ENCODE data around the gene WDHD1.

WDHD1 gene

DNA sequence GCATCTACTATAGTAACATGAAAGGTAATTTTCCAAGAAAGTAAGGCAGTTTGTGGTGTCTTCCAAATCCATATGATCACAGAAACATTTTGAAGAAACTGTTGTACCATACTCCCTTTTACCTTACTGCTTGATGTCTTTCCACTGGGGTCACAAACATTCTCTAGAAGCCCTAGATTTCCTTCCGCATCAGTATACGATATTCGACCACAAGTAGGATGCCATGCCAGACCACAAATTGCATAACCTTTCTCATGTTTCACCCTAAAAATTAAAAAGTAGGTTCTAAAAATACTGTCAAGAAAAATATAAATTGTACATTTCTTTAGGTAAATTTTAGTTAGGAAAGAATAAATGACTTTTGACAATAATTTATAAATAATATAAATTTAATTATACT lies 26.5 kb downstream of the WDHD1 start:
- H3K4me3 ChIP-seq (ENCODE audit: low read depth, low read length) = no peak overlapping the region
- no peak for DNase-seq
- H3K27me3 ChIP-seq (ENCODE audit: insufficient read depth, low read depth, severe bottlenecking) = no peaks in the 10 kb centered on the region
- no peak overlapping the region for H3K27ac ChIP-seq
- TF ChIP-seq, protein P1, sequence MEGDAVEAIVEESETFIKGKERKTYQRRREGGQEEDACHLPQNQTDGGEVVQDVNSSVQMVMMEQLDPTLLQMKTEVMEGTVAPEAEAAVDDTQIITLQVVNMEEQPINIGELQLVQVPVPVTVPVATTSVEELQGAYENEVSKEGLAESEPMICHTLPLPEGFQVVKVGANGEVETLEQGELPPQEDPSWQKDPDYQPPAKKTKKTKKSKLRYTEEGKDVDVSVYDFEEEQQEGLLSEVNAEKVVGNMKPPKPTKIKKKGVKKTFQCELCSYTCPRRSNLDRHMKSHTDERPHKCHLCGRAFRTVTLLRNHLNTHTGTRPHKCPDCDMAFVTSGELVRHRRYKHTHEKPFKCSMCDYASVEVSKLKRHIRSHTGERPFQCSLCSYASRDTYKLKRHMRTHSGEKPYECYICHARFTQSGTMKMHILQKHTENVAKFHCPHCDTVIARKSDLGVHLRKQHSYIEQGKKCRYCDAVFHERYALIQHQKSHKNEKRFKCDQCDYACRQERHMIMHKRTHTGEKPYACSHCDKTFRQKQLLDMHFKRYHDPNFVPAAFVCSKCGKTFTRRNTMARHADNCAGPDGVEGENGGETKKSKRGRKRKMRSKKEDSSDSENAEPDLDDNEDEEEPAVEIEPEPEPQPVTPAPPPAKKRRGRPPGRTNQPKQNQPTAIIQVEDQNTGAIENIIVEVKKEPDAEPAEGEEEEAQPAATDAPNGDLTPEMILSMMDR (IDR thresholded peaks at IDR 0.05; ENCODE audit: low read depth, low read length) = no peak
- H3K9me3 ChIP-seq (ENCODE audit: severe bottlenecking) = no peaks in the 10 kb centered on the region
- H3K36me3 ChIP-seq = peaks cover 59% of the 10 kb centered on the region

DNA sequence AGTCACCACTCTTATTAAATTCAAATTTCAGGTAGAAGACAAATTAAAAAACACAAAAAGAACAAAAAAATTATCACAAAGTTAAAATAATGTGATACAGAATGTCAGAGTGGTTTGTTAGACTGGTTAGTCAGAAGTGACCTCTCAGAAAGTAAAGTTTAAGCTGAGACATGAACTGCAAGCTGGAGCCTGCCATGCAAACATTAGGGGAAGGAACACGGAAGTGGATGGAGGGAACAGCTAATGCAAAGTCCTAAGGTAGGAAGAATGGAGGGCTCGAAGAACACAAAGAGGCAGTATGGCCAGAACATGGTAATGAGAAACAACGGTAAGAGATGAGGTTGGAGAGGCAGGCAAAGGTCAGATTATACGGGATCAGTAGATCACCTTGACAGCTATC lies 41.7 kb downstream of the WDHD1 start:
- H3K9me3 ChIP-seq (ENCODE audit: severe bottlenecking) = no peaks in the 10 kb centered on the region
- H3K36me3 ChIP-seq = peaks cover 76% of the 10 kb centered on the region
- no peak overlapping the region for H3K4me3 ChIP-seq (ENCODE audit: low read depth, low read length)
- TF ChIP-seq, protein P1 (IDR thresholded peaks at IDR 0.05; ENCODE audit: low read depth, low read length) = no peak
- DNase-seq = no peak
- no peak overlapping the region for H3K27ac ChIP-seq
- H3K27me3 ChIP-seq (ENCODE audit: insufficient read depth, low read depth, severe bottlenecking) = no peaks in the 10 kb centered on the region

DNA sequence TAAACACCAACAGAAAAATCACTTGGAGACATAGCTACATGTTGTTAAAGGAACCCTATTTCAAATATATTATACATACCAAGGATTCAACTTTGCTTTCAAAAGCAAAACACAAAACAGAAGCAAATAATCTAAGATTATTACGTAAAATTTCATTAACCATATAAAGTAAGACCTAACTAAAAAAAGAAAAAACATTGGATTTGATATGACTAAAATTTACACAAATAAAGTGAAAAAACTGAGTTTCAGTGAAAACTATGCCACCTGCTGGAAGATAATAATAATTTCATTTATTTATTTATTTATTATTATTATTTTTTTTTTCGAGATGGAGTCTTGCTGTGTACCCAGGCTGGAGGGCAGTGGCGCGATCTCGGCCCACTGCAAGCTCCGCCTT lies 45.2 kb downstream of the WDHD1 start:
- Histone ChIP-seq H3K4me3 (ENCODE audit: low read depth, low read length) (no peak overlapping the region), H3K27ac (no peak overlapping the region), H3K36me3 (peaks cover 71% of the 10 kb centered on the region), H3K9me3 (ENCODE audit: severe bottlenecking) (no peaks in the 10 kb centered on the region), H3K27me3 (ENCODE audit: insufficient read depth, low read depth, severe bottlenecking) (no peaks in the 10 kb centered on the region)
- TF ChIP-seq, protein P1 (IDR thresholded peaks at IDR 0.05; ENCODE audit: low read depth, low read length) = no peak
- no peak for DNase-seq

DNA sequence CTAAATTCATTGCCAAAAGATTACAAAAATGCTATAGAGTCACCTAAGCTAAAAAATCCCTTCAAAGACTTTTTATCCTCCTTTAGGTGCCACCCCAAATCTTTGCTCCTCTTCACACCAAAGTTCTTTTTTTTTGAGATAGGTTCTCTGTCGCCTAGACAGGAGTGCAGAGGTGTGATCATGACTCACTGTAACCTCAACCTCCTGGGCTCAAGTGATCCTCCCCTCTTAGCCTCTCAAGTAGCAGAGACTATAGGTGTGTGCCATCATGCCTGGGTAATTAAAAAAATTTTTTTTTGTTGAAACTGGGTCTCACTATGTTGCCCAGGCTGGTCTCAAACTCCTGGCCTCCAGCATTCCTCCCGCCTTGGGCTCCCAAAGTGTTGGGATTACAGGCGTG lies 47.9 kb downstream of the WDHD1 start:
- Histone ChIP-seq H3K27me3 (ENCODE audit: insufficient read depth, low read depth, severe bottlenecking) (no peaks in the 10 kb centered on the region), H3K9me3 (ENCODE audit: severe bottlenecking) (no peaks in the 10 kb centered on the region), H3K4me3 (ENCODE audit: low read depth, low read length) (no peak overlapping the region), H3K36me3 (peaks cover 54% of the 10 kb centered on the region), H3K27ac (no peak overlapping the region)
- TF ChIP-seq, protein P1 (IDR thresholded peaks at IDR 0.05; ENCODE audit: low read depth, low read length) = no peak
- DNase-seq = no peak

DNA sequence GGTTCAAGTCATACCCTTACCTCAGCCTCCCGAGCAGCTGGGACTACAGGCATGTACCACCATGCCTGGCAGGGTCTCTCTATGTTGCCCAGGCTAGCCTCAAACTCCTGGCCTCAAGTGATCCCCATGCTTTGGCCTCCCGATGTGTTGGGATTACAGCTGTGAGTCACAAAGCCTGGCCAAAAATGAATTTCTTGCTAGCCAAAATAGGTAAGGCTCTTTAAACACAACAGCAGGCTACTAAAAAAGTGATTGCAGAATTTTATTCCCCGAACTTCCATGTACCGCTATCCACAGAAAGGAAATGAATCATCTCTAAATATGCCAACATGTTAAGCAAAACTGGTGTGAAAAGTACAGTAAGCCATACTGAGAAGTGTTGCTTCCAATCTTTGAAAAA lies 50.6 kb downstream of the WDHD1 start:
- Histone ChIP-seq H3K36me3 (peaks cover 31% of the 10 kb centered on the region), H3K4me3 (ENCODE audit: low read depth, low read length) (no peak overlapping the region), H3K9me3 (ENCODE audit: severe bottlenecking) (no peaks in the 10 kb centered on the region), H3K27ac (no peak overlapping the region), H3K27me3 (ENCODE audit: insufficient read depth, low read depth, severe bottlenecking) (no peaks in the 10 kb centered on the region)
- TF ChIP-seq, protein P1 (IDR thresholded peaks at IDR 0.05; ENCODE audit: low read depth, low read length) = no peak
- no peak for DNase-seq

DNA sequence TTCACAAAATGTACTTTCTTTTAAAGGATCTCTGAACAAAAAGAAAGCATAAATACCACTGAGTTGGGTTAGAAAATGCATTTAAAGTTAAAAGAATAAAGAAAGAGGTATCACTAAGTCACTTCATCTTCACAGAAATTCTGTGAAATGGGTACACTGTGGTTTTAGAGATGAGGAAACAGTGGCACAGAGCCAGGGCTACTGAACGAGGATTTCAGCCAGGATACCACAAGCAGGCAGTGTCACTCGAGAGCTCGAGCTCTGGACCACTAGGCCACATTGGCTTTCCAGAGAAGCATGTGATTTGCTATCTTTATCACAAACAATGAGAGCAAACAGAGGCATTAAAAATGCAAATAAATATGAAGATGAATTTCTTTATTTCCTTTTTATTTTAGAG lies 51.0 kb downstream of the WDHD1 start:
- no peak overlapping the region for H3K27ac ChIP-seq
- TF ChIP-seq, protein P1 (IDR thresholded peaks at IDR 0.05; ENCODE audit: low read depth, low read length) = no peak
- H3K36me3 ChIP-seq = peaks cover 27% of the 10 kb centered on the region
- DNase-seq = no peak
- no peaks in the 10 kb centered on the region for H3K9me3 ChIP-seq (ENCODE audit: severe bottlenecking)
- no peak overlapping the region for H3K4me3 ChIP-seq (ENCODE audit: low read depth, low read length)
- no peaks in the 10 kb centered on the region for H3K27me3 ChIP-seq (ENCODE audit: insufficient read depth, low read depth, severe bottlenecking)

All from WERI-Rb-1 (cell line).